ENCODE measurements around the gene ZFP30. TPM values are rescaled to one million over a fixed set of nuclear protein-coding genes. Genes with fewer than 3 reads are reported as not detected.

Gene ZFP30
- polyA plus RNA-seq, 3 donors: 0.28 to 0.85 (median 0.46) TPM

- no peak overlapping the region for H3K27ac Mint-ChIP-seq
- Histone ChIP-seq H3K79me2 (ENCODE audit: insufficient read depth, low read length) (no peaks in the 10 kb centered on the region), H3K4me2 (replicated peaks; ENCODE audit: extremely low read depth, low read length, poor library complexity, severe bottlenecking) (no peak overlapping the region), H4K20me1 (ENCODE audit: insufficient read depth, low read length) (no peaks in the 10 kb centered on the region), H3K9me3 (replicated peaks in 1 of 2; ENCODE audit: control insufficient read depth in 1 of 2, insufficient read depth in 1 of 2, low read length in 2 of 2) (peaks cover 46 to 93% of the 10 kb centered on the region in 2 donors), H3K36me3 (replicated peaks in 1 of 2; ENCODE audit: control insufficient read depth in 1 of 2, insufficient read depth in 2 of 2, low read length in 2 of 2) (peaks cover 0 to 19% of the 10 kb centered on the region in 2 donors), H3K27me3 (ENCODE audit: control insufficient read depth in 2 of 2, insufficient read depth in 2 of 2, low read length in 2 of 2) (no peaks in the 10 kb centered on the region), H3K4me1 (ENCODE audit: control insufficient read depth in 1 of 2, insufficient read depth in 2 of 2, low read length in 2 of 2) (no peaks in the 10 kb centered on the region), H3K27ac (ENCODE audit: low read depth in 1 of 2, low read length in 2 of 2) (no peak overlapping the region), H3K9ac (ENCODE audit: insufficient read depth, low read length, poor library complexity, severe bottlenecking) (no peak overlapping the region), H2AFZ (ENCODE audit: insufficient read depth, low read depth, low read length, poor library complexity, severe bottlenecking) (no peak overlapping the region), H3K4me3 (replicated peaks in 1 of 3; ENCODE audit: low read depth in 2 of 3, low read length in 3 of 3) (peak overlapping the region in 1 of 3 experiments; percentile 30)
- no peak for DNase-seq
- no peak overlapping the region for H3K4me3 Mint-ChIP-seq
- no CpG with 5 or more reads among the region's 7 CpGs for WGBS (ENCODE audit: insufficient coverage)
- H3K36me3 Mint-ChIP-seq: peaks cover 2 to 18% of the 10 kb centered on the region in 2 donors
- TF ChIP-seq CTCF (IDR thresholded peaks at IDR 0.05): no peak
- H3K9me3 Mint-ChIP-seq: peaks cover 36 to 84% (median 77%) of the 10 kb centered on the region in 7 donors
- no peaks in the 10 kb centered on the region for H3K27me3 Mint-ChIP-seq (ENCODE audit: low read depth in 3 of 3)
- H3K4me1 Mint-ChIP-seq: no peaks in the 10 kb centered on the region
- intact Hi-C loops (cut with micrococcal nuclease): no loop called here
Observed at GRCh38 chr19:37564624-37565369, 90.5 kb downstream of the ZFP30 start.

Small RNA genes within 50 kb of the gene (small RNA-seq; reads per million reads assigned to genes)
- gene SELENOKP1 (ENCODE audit: insufficient read length, low read depth): not detected

Other genes starting within 250 kb of the ZFP30 start
- gene ZNF569, start 188.0 kb downstream of the ZFP30 start, polyA plus RNA-seq: 1 to 10 TPM in 1 of 3 donors, under 1 TPM in 2; 0.79 to 1.2 (median 0.83) TPM
- gene ZNF570, start 186.1 kb downstream of the ZFP30 start, polyA plus RNA-seq: 1 to 10 TPM in 1 of 3 donors, under 1 TPM in 2; 0.12 to 1.1 (median 0.80) TPM
- under 1 TPM in 1 of 3 donors, not detected in 2; 0.08 TPM for gene ZNF793, start 148.5 kb downstream of the ZFP30 start, polyA plus RNA-seq
- gene ZNF571, start 60.7 kb downstream of the ZFP30 start, polyA plus RNA-seq: under 1 TPM; 0.32 to 0.56 (median 0.39) TPM
- gene ZNF540, start 60.6 kb downstream of the ZFP30 start, polyA plus RNA-seq: under 1 TPM in 1 of 3 donors, not detected in 2; 0.21 TPM
- under 1 TPM in 2 of 3 donors, not detected in 1; 0.41 to 0.49 TPM for gene ZNF607, start 64.3 kb upstream of the ZFP30 start, polyA plus RNA-seq
- 1 to 10 TPM; 1.1 to 3.1 (median 1.5) TPM for gene ZNF573, start 124.1 kb upstream of the ZFP30 start, polyA plus RNA-seq

Measured in CD14-positive monocyte (primary cell).